Neural progenitor cell (in vitro differentiated cells): ENCODE data around the gene PACSIN2. TPM values are rescaled to one million over a fixed set of nuclear protein-coding genes. Genes with fewer than 3 reads are reported as not detected.

Experiments
- DNase-seq: peaks from one replicate; pipeline ENCODE4 v3.0.0-alpha.2; 2016; ENCODE audit warnings: low spot score
- H2AFZ ChIP-seq: fragments of 200-600 bp; sonication (generic); replicated peaks from 2 replicates; pipeline ENCODE4 v1.6.1; 2016; ENCODE audit warnings: antibody characterized with exemption
- H3F3A ChIP-seq: fragments of 200-600 bp; sonication (generic); 2 replicates; pipeline ENCODE4 v1.6.1; 2016; ENCODE audit warnings: antibody characterized with exemption, low read depth
- H3K27ac ChIP-seq: fragments of 200-600 bp; sonication (generic); 2 replicates; pipeline ENCODE4 v1.5.1; 2016; ENCODE audit warnings: mild to moderate bottlenecking
- H3K27me3 ChIP-seq: fragments of 200-600 bp; sonication (generic); 2 replicates; pipeline ENCODE4 v1.6.1; 2016; ENCODE audit warnings: mild to moderate bottlenecking, moderate library complexity
- H3K36me3 ChIP-seq: fragments of 200-600 bp; sonication (generic); 2 replicates; pipeline ENCODE4 v1.5.1; 2016
- H3K4me1 ChIP-seq: fragments of 200-600 bp; sonication (generic); 2 replicates; pipeline ENCODE4 v1.6.1; 2016; ENCODE audit warnings: mixed run types
- H3K4me2 ChIP-seq: fragments of 200-600 bp; sonication (generic); 2 replicates; pipeline ENCODE4 v1.6.1; 2016
- H3K4me3 ChIP-seq: fragments of 200-600 bp; sonication (generic); 2 replicates; pipeline ENCODE4 v1.5.1; 2016
- H3K79me2 ChIP-seq: fragments of 200-600 bp; sonication (generic); 2 replicates; pipeline ENCODE4 v1.6.1; 2016; ENCODE audit warnings: low read depth
- H3K9ac ChIP-seq: fragments of 200-600 bp; sonication (generic); 2 replicates; pipeline ENCODE4 v1.6.1; 2016
- H3K9me3 ChIP-seq: fragments of 200-600 bp; sonication (generic); 2 replicates; pipeline ENCODE4 v1.5.1; 2016; ENCODE audit warnings: low read depth
- H4K20me1 ChIP-seq: fragments of 200-600 bp; sonication (generic); 2 replicates; pipeline ENCODE4 v1.6.1; 2016; ENCODE audit warnings: low read depth
- H3K27ac Mint-ChIP-seq: 3 replicates; pipeline ENCODE4 v1.8.0; 2021; ENCODE audit warnings: mixed read lengths
- H3K27me3 Mint-ChIP-seq: 2 replicates; pipeline ENCODE4 v1.8.0; 2022; ENCODE audit warnings: low read depth, mild to moderate bottlenecking, inconsistent platforms, moderate library complexity, mixed read lengths; ENCODE audit not compliant: insufficient read depth
- H3K36me3 Mint-ChIP-seq: 3 replicates; pipeline ENCODE4 v1.8.0; 2021; ENCODE audit warnings: mixed read lengths
- H3K4me1 Mint-ChIP-seq: 3 replicates; pipeline ENCODE4 v1.8.0; 2021; ENCODE audit warnings: mixed read lengths
- H3K4me3 Mint-ChIP-seq: 3 replicates; pipeline ENCODE4 v1.8.0; 2021; ENCODE audit warnings: mild to moderate bottlenecking, moderate library complexity, mixed read lengths
- H3K9me3 Mint-ChIP-seq: 3 replicates; pipeline ENCODE4 v1.8.0; 2020; ENCODE audit warnings: mixed read lengths
- CTCF ChIP-seq: fragments of 200-600 bp; sonication (generic); IDR thresholded peaks from 2 replicates; pipeline ENCODE4 v1.5.1; 2017; ENCODE audit warnings: antibody characterized with exemption, mild to moderate bottlenecking
- EZH2 ChIP-seq: fragments of 200-600 bp; sonication (generic); IDR thresholded peaks from 2 replicates; pipeline ENCODE4 v1.6.1; 2017; ENCODE audit warnings: antibody characterized with exemption, mild to moderate bottlenecking, moderate library complexity
- EZH2phosphoT487 ChIP-seq: fragments of 200-600 bp; sonication (generic); IDR thresholded peaks from 2 replicates; pipeline ENCODE4 v1.6.1; 2017; ENCODE audit warnings: antibody characterized with exemption
- total RNA-seq: library from RNA; depleted of rRNA; stranded (reverse); fragments of >200 nt; gene quantifications from 2 replicates; pipeline ENCODE4 v1.2.3, GENCODE V29; 2015; ENCODE audit warnings: low replicate concordance

Gene PACSIN2
- total RNA-seq, 1 donor from 2014 or later, result 38.1 TPM

DNA sequence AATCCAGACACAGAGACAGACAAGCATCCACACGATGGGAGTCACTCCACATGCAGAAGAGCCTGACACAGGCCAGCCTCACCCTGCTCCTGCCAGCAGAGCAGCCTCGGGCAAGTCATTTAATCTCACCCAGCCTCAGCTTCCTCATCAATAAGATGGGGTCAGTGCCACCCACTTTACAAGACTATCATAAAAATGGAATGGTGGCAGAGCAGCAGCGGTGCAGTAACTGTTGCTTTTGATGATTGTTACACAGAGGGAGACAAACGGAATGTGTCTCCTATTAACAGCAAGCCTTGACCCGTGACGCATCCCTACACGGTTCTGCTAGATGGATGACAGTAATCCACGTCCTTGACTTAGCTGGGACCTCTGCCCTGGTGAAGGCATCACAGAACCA is 131.8 kb downstream of the PACSIN2 start:
- Mint-ChIP-seq H3K9me3 (no peaks in the 10 kb centered on the region), H3K4me3 (no peak overlapping the region), H3K4me1 (peaks cover 4% of the 10 kb centered on the region), H3K27ac (no peak overlapping the region), H3K27me3 (no peaks in the 10 kb centered on the region), H3K36me3 (peaks cover 8% of the 10 kb centered on the region)
- Histone ChIP-seq H3K4me1 (no peaks in the 10 kb centered on the region), H3K27ac (no peak overlapping the region), H3K79me2 (no peaks in the 10 kb centered on the region), H3K36me3 (no peaks in the 10 kb centered on the region), H3K4me2 (no peak overlapping the region), H3K27me3 (no peaks in the 10 kb centered on the region), H3K9me3 (no peaks in the 10 kb centered on the region), H2AFZ (no peak overlapping the region), H4K20me1 (peaks cover 8% of the 10 kb centered on the region), H3K4me3 (no peak overlapping the region), H3K9ac (no peak overlapping the region), H3F3A (no peaks in the 10 kb centered on the region)
- DNase-seq, result no peak
- TF ChIP-seq EZH2phosphoT487, result no peak
- TF ChIP-seq EZH2, result no peak
- TF ChIP-seq CTCF, result no peak

GRCh38 chr22:42881982-42882656 is 132.8 kb downstream of the PACSIN2 start:
- no peak overlapping the region for H2AFZ ChIP-seq
- H3K79me2 ChIP-seq, result no peaks in the 10 kb centered on the region
- no peaks in the 10 kb centered on the region for H3K27me3 Mint-ChIP-seq
- TF ChIP-seq EZH2 (no peak), CTCF (no peak), EZH2phosphoT487 (no peak)
- DNase-seq, result no peak
- no peak overlapping the region for H3K27ac ChIP-seq
- H3K9me3 ChIP-seq, result no peaks in the 10 kb centered on the region
- H4K20me1 ChIP-seq, result peaks cover 8% of the 10 kb centered on the region
- H3K4me3 ChIP-seq, result no peak overlapping the region
- no peak overlapping the region for H3K4me3 Mint-ChIP-seq
- H3K36me3 ChIP-seq, result no peaks in the 10 kb centered on the region
- H3K9ac ChIP-seq, result no peak overlapping the region
- H3K4me1 Mint-ChIP-seq, result peaks cover 4% of the 10 kb centered on the region
- no peaks in the 10 kb centered on the region for H3F3A ChIP-seq
- H3K4me2 ChIP-seq, result no peak overlapping the region
- H3K27ac Mint-ChIP-seq, result no peak overlapping the region
- no peaks in the 10 kb centered on the region for H3K4me1 ChIP-seq
- no peaks in the 10 kb centered on the region for H3K27me3 ChIP-seq
- H3K9me3 Mint-ChIP-seq, result no peaks in the 10 kb centered on the region
- peaks cover 8% of the 10 kb centered on the region for H3K36me3 Mint-ChIP-seq

GRCh38 chr22:42881298-42881697 is 133.7 kb downstream of the PACSIN2 start:
- Histone ChIP-seq H3K4me3 (no peak overlapping the region), H3K27me3 (no peaks in the 10 kb centered on the region), H3K9ac (no peak overlapping the region), H3K9me3 (no peaks in the 10 kb centered on the region), H2AFZ (no peak overlapping the region), H3K27ac (no peak overlapping the region), H4K20me1 (peaks cover 8% of the 10 kb centered on the region), H3K36me3 (no peaks in the 10 kb centered on the region), H3F3A (no peaks in the 10 kb centered on the region), H3K4me1 (no peaks in the 10 kb centered on the region), H3K4me2 (no peak overlapping the region), H3K79me2 (no peaks in the 10 kb centered on the region)
- H3K27ac Mint-ChIP-seq, result no peak overlapping the region
- peaks cover 12% of the 10 kb centered on the region for H3K36me3 Mint-ChIP-seq
- no peak for TF ChIP-seq EZH2phosphoT487
- TF ChIP-seq CTCF, result no peak
- TF ChIP-seq EZH2, result no peak
- no peaks in the 10 kb centered on the region for H3K27me3 Mint-ChIP-seq
- no peak for DNase-seq
- H3K9me3 Mint-ChIP-seq, result no peaks in the 10 kb centered on the region
- peaks cover 4% of the 10 kb centered on the region for H3K4me1 Mint-ChIP-seq
- H3K4me3 Mint-ChIP-seq, result no peak overlapping the region
